HG03064 (cell line): Measurements from ENCODE around the gene SLX9.

Experiments used
- ATAC-seq: cut with Tn5 transposase; IDR thresholded peaks from one replicate; pipeline ENCODE4 v1.9.1; 2021; ENCODE audit warnings: low read depth; ENCODE audit not compliant: unreplicated experiment

Gene SLX9

GRCh38 chr21:45026066-45026745 lies 86.4 kb downstream of the SLX9 start:
- ATAC-seq: no peak
